Endothelial cell (in vitro differentiated cells): ENCODE results near the gene METTL26. TPM values are rescaled to one million over a fixed set of nuclear protein-coding genes. Genes with fewer than 3 reads are reported as not detected.

Source experiments
- DNase-seq: peaks from one replicate; pipeline ENCODE4 v3.0.0; 2021; ENCODE audit warnings: low spot score
- H3K27ac Mint-ChIP-seq: one replicate; pipeline ENCODE4 v1.8.0; 2021; ENCODE audit warnings: mixed read lengths, inconsistent platforms; ENCODE audit not compliant: unreplicated experiment
- H3K27me3 Mint-ChIP-seq: one replicate; pipeline ENCODE4 v1.8.0; 2021; ENCODE audit warnings: mild to moderate bottlenecking, moderate library complexity, mixed read lengths, inconsistent platforms; ENCODE audit not compliant: unreplicated experiment
- H3K36me3 Mint-ChIP-seq: one replicate; pipeline ENCODE4 v1.8.0; 2021; ENCODE audit warnings: mild to moderate bottlenecking, low read depth, mixed read lengths, inconsistent platforms; ENCODE audit not compliant: unreplicated experiment
- H3K4me1 Mint-ChIP-seq: one replicate; pipeline ENCODE4 v1.8.0; 2021; ENCODE audit warnings: mild to moderate bottlenecking, mixed read lengths, inconsistent platforms; ENCODE audit not compliant: unreplicated experiment
- H3K4me3 Mint-ChIP-seq: one replicate; pipeline ENCODE4 v1.8.0; 2021; ENCODE audit warnings: mild to moderate bottlenecking, mixed read lengths, inconsistent platforms; ENCODE audit not compliant: unreplicated experiment
- H3K9me3 Mint-ChIP-seq: one replicate; pipeline ENCODE4 v1.8.0; 2021; ENCODE audit warnings: mixed read lengths, inconsistent platforms; ENCODE audit not compliant: unreplicated experiment
- CTCF ChIP-seq: fragments of 200-600 bp; sonication (generic); IDR thresholded peaks from one replicate; pipeline ENCODE4 v1.5.0; 2021; ENCODE audit warnings: antibody characterized with exemption; ENCODE audit not compliant: unreplicated experiment
- total RNA-seq: library from RNA; stranded (reverse); fragmentation: NEBNext Ultra II Directional; extraction: Animal tissue kit (Norgen Biotek cat#: 25700); gene quantifications from one replicate; pipeline ENCODE4 v1.2.1, GENCODE V29; 2021; ENCODE audit not compliant: unreplicated experiment

METTL26 gene
- total RNA-seq, 1 donor from 2014 or later = 48.5 TPM

- H3K27me3 Mint-ChIP-seq = peaks cover 9% of the 10 kb centered on the region
- H3K4me1 Mint-ChIP-seq = no peaks in the 10 kb centered on the region
- H3K27ac Mint-ChIP-seq = peak within 1 kb of the TSS; percentile 36
- H3K4me3 Mint-ChIP-seq = peak within 1 kb of the TSS; percentile 76
- H3K36me3 Mint-ChIP-seq = no peaks in the 10 kb centered on the region
- no peaks in the 10 kb centered on the region for H3K9me3 Mint-ChIP-seq
- no peak for TF ChIP-seq CTCF
- DNase-seq = peak; percentile 88
Observed at GRCh38 chr16:648781-649589, 12.9 kb upstream of the METTL26 start, which contains the start of gene WDR90. WDR90 (plus strand) TSS chr16:649365; CDS start chr16:649417, 52 bp downstream.

GRCh38 chr16:648071-648780, 12.1 kb upstream of the METTL26 start:
- Mint-ChIP-seq H3K36me3 (no peaks in the 10 kb centered on the region), H3K4me3 (peak overlapping the region; percentile 62)

GRCh38 chr16:647173-647902, 11.2 kb upstream of the METTL26 start:
- DNase-seq = no peak
- peaks cover 7% of the 10 kb centered on the region for H3K27me3 Mint-ChIP-seq
- no peak overlapping the region for H3K4me3 Mint-ChIP-seq
- H3K27ac Mint-ChIP-seq = no peak overlapping the region
- no peaks in the 10 kb centered on the region for H3K9me3 Mint-ChIP-seq
- no peaks in the 10 kb centered on the region for H3K4me1 Mint-ChIP-seq
- H3K36me3 Mint-ChIP-seq = no peaks in the 10 kb centered on the region
- no peak for TF ChIP-seq CTCF

More at GRCh38 chr16:648071-648780, 12.1 kb upstream of the METTL26 start:
- no peaks in the 10 kb centered on the region for H3K9me3 Mint-ChIP-seq
- no peaks in the 10 kb centered on the region for H3K4me1 Mint-ChIP-seq
- TF ChIP-seq CTCF = peak; percentile 56
- peaks cover 7% of the 10 kb centered on the region for H3K27me3 Mint-ChIP-seq
- no peak for DNase-seq
- H3K27ac Mint-ChIP-seq = no peak overlapping the region

- H3K27me3 Mint-ChIP-seq = peaks cover 7% of the 10 kb centered on the region
- no peaks in the 10 kb centered on the region for H3K9me3 Mint-ChIP-seq
- H3K4me3 Mint-ChIP-seq = no peak overlapping the region
Observed at GRCh38 chr16:646679-647172, 10.6 kb upstream of the METTL26 start.

More at GRCh38 chr16:646679-647172, 10.6 kb upstream of the METTL26 start:
- no peaks in the 10 kb centered on the region for H3K36me3 Mint-ChIP-seq
- no peaks in the 10 kb centered on the region for H3K4me1 Mint-ChIP-seq
- TF ChIP-seq CTCF = no peak
- DNase-seq = no peak
- H3K27ac Mint-ChIP-seq = no peak overlapping the region
